Vagina (tissue), 2 donors: ENCODE data around the gene MMP24.
"Not testable (repeated sequence)": the region's sequence is repeated elsewhere in the genome, so short reads cannot be mapped to it uniquely, and the experiment has no call there.

Experiments used
- POLR2A ChIP-seq, 2 donors: fragments of 450-650 bp; IDR thresholded peaks; one replicate each; pipeline ENCODE4 v1.6.1; 2017; ENCODE audit warnings: antibody characterized with exemption in 2 of 2, mild to moderate bottlenecking in 2 of 2, moderate library complexity in 2 of 2
- POLR2AphosphoS5 ChIP-seq, 2 donors: sonication (generic); formaldehyde crosslinking; IDR thresholded peaks; one replicate each; pipeline ENCODE4 v1.9.0; 2017; ENCODE audit warnings: antibody characterized with exemption in 2 of 2, mild to moderate bottlenecking in 2 of 2, low read depth in 1 of 2; ENCODE audit not compliant: insufficient read depth in 1 of 2
- TF ChIP-seq, protein P1 (sequence below), 3 experiments: fragments of 450-650 bp in 2 of 3; fragments of 200-600 bp in 1 of 3; sonication (generic) in 1 of 3; IDR thresholded peaks; one replicate each; pipeline ENCODE4 v1.5.1; 2017 to 2019; ENCODE audit warnings: antibody characterized with exemption in 3 of 3, mild to moderate bottlenecking in 2 of 3, moderate library complexity in 2 of 3

- TF ChIP-seq, protein P1, sequence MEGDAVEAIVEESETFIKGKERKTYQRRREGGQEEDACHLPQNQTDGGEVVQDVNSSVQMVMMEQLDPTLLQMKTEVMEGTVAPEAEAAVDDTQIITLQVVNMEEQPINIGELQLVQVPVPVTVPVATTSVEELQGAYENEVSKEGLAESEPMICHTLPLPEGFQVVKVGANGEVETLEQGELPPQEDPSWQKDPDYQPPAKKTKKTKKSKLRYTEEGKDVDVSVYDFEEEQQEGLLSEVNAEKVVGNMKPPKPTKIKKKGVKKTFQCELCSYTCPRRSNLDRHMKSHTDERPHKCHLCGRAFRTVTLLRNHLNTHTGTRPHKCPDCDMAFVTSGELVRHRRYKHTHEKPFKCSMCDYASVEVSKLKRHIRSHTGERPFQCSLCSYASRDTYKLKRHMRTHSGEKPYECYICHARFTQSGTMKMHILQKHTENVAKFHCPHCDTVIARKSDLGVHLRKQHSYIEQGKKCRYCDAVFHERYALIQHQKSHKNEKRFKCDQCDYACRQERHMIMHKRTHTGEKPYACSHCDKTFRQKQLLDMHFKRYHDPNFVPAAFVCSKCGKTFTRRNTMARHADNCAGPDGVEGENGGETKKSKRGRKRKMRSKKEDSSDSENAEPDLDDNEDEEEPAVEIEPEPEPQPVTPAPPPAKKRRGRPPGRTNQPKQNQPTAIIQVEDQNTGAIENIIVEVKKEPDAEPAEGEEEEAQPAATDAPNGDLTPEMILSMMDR (IDR thresholded peaks at IDR 0.05), result not testable (repeated sequence)
- TF ChIP-seq POLR2AphosphoS5 (IDR thresholded peaks at IDR 0.05; ENCODE audit: insufficient read depth in 1 of 2, low read depth in 1 of 2); POLR2A (IDR thresholded peaks at IDR 0.05): not testable (repeated sequence)
Observed at GRCh38 chr20:35189223-35189622, 37.3 kb upstream of the MMP24 start.
